Ishikawa (cell line): ENCODE data around the gene JARID2.

Experiments used
- CEBPB ChIP-seq: IDR thresholded peaks from 2 replicates; pipeline ENCODE4 v1.6.1; 2012
- CREB1 ChIP-seq: IDR thresholded peaks from 2 replicates; pipeline ENCODE4 v1.6.1; 2012; ENCODE audit warnings: low read depth
- EGR1 ChIP-seq: IDR thresholded peaks from 2 replicates; pipeline ENCODE4 v1.6.1; 2012
- EP300 ChIP-seq: IDR thresholded peaks from 2 replicates; pipeline ENCODE4 v1.6.1; 2012; ENCODE audit warnings: borderline replicate concordance
- FOXM1 ChIP-seq: IDR thresholded peaks from 2 replicates; pipeline ENCODE4 v1.6.1; 2012; ENCODE audit warnings: low read depth, borderline replicate concordance
- MAX ChIP-seq: IDR thresholded peaks from 2 replicates; pipeline ENCODE4 v1.6.1; 2012
- NFIC ChIP-seq: IDR thresholded peaks from 2 replicates; pipeline ENCODE4 v1.6.1; 2012
- RAD21 ChIP-seq: IDR thresholded peaks from 2 replicates; pipeline ENCODE4 v1.6.1; 2012; ENCODE audit warnings: low read depth
- REST ChIP-seq: IDR thresholded peaks from 2 replicates; pipeline ENCODE4 v1.6.1; 2012; ENCODE audit warnings: low read depth, mild to moderate bottlenecking
- TAF1 ChIP-seq: IDR thresholded peaks from 2 replicates; pipeline ENCODE4 v1.6.1; 2012; ENCODE audit warnings: low read depth, mild to moderate bottlenecking
- TCF12 ChIP-seq: IDR thresholded peaks from 2 replicates; pipeline ENCODE4 v1.6.1; 2012; ENCODE audit warnings: low read depth
- TEAD4 ChIP-seq: IDR thresholded peaks from 2 replicates; pipeline ENCODE4 v1.6.1; 2012
- USF1 ChIP-seq: IDR thresholded peaks from 2 replicates; pipeline ENCODE4 v1.6.1; 2012
- YY1 ChIP-seq: IDR thresholded peaks from 2 replicates; pipeline ENCODE4 v1.6.1; 2012; ENCODE audit warnings: low read depth
- ZBTB7A ChIP-seq: IDR thresholded peaks from 2 replicates; pipeline ENCODE4 v1.6.1; 2012; ENCODE audit warnings: low read depth

JARID2 gene

DNA sequence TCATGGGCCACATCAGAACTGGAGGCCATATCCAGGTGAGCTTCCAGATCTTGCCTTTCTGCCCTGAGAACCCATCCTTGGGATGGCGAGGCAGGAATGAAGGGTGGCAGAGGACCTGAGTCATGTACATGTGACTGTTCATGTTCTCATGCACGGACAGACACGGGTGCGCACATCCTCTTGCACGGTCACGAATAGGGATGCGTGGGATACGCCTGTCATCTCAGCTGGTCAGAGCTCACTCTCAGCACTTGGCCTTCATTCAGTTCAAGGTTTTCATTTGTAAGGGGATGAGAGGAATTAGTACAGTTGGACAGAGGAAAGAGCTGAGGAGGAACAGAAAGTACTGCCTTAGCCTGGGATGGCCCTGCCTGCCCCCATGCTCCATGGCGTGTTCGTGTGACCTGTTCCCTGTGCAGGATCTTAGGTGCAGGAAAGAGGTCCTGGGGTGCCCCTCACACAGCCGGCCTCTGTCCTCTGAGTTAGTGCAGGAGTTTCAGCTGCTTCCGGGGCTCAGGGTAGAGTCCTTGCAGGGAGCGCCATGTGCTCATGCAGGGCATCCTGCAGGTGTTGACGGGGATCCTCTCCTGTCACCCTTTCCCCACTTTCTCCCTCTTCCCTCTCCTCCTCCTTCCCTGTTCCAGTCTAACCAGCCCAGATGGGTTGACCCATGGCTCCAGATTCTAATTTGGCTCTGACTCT lies 243.5 kb downstream of the JARID2 start:
- TF ChIP-seq TAF1 (no peak), NFIC (no peak), REST (no peak), CREB1 (no peak), RAD21 (no peak), YY1 (no peak), EGR1 (no peak), CEBPB (no peak)

- TF ChIP-seq TEAD4 (no peak), YY1 (no peak), EGR1 (no peak), ZBTB7A (no peak)
Measured at GRCh38 chr6:15490242-15491100, 244.6 kb downstream of the JARID2 start.

- TF ChIP-seq RAD21 (peak; percentile 74), FOXM1 (no peak), ZBTB7A (no peak), MAX (no peak)
Measured at GRCh38 chr6:15491255-15491985, 245.6 kb downstream of the JARID2 start.

- TF ChIP-seq CEBPB (no peak), ZBTB7A (no peak), TAF1 (no peak), REST (no peak), USF1 (no peak), RAD21 (no peak), EGR1 (no peak), MAX (no peak), TCF12 (no peak), NFIC (no peak), FOXM1 (no peak), CREB1 (no peak), EP300 (no peak), TEAD4 (no peak), YY1 (no peak)
Measured at GRCh38 chr6:15491986-15492269, 246.1 kb downstream of the JARID2 start.

GRCh38 chr6:15493437-15494168 lies 247.7 kb downstream of the JARID2 start:
- no peak for TF ChIP-seq MAX
- no peak for TF ChIP-seq EP300
- TF ChIP-seq CREB1, result no peak
- TF ChIP-seq EGR1, result no peak
- TF ChIP-seq FOXM1, result no peak
- no peak for TF ChIP-seq REST
- no peak for TF ChIP-seq USF1
- TF ChIP-seq ZBTB7A, result no peak
- TF ChIP-seq YY1, result no peak
- TF ChIP-seq TAF1, result no peak
- no peak for TF ChIP-seq TEAD4
- TF ChIP-seq TCF12, result no peak
- no peak for TF ChIP-seq RAD21
- TF ChIP-seq NFIC, result no peak
- no peak for TF ChIP-seq CEBPB
